Loucy (cell line): Measurements from ENCODE around the gene SCMH1.

Experiments
- EZH2phosphoT487 ChIP-seq: fragments of 200-600 bp; IDR thresholded peaks from 2 replicates; pipeline ENCODE4 v1.6.1; 2018; ENCODE audit warnings: antibody characterized with exemption, mild to moderate bottlenecking, moderate library complexity, borderline replicate concordance
- TF ChIP-seq, protein P1 (sequence below): fragments of 200-600 bp; sonication (generic); conservative IDR thresholded peaks from 2 replicates; pipeline ENCODE4 v1.5.1; 2014; ENCODE audit warnings: mild to moderate bottlenecking, antibody characterized with exemption, low read length

GRCh38 chr1:41013796-41014195 is 228.3 kb downstream of the SCMH1 start:
- TF ChIP-seq, protein P1, sequence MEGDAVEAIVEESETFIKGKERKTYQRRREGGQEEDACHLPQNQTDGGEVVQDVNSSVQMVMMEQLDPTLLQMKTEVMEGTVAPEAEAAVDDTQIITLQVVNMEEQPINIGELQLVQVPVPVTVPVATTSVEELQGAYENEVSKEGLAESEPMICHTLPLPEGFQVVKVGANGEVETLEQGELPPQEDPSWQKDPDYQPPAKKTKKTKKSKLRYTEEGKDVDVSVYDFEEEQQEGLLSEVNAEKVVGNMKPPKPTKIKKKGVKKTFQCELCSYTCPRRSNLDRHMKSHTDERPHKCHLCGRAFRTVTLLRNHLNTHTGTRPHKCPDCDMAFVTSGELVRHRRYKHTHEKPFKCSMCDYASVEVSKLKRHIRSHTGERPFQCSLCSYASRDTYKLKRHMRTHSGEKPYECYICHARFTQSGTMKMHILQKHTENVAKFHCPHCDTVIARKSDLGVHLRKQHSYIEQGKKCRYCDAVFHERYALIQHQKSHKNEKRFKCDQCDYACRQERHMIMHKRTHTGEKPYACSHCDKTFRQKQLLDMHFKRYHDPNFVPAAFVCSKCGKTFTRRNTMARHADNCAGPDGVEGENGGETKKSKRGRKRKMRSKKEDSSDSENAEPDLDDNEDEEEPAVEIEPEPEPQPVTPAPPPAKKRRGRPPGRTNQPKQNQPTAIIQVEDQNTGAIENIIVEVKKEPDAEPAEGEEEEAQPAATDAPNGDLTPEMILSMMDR, result no peak
- no peak for TF ChIP-seq EZH2phosphoT487
